HG03521 (cell line): ENCODE measurements around the gene TRAPPC12.
"Not testable (repeated sequence)": the region's sequence is repeated elsewhere in the genome, so short reads cannot be mapped to it uniquely, and the experiment has no call there.

Experiments used
- ATAC-seq: cut with Tn5 transposase; IDR thresholded peaks from one replicate; pipeline ENCODE4 v1.9.1; 2021; ENCODE audit warnings: mild to moderate bottlenecking, moderate library complexity; ENCODE audit not compliant: unreplicated experiment

Gene TRAPPC12

GRCh38 chr2:3483227-3483985 is 103.9 kb downstream of the TRAPPC12 start:
- no peak for ATAC-seq

GRCh38 chr2:3483986-3484960 is 104.8 kb downstream of the TRAPPC12 start:
- no peak for ATAC-seq

GRCh38 chr2:3485166-3485565 is 105.7 kb downstream of the TRAPPC12 start:
- ATAC-seq, result no peak

- ATAC-seq, result no peak
These were observed 106.8 kb downstream of the TRAPPC12 start for GRCh38 chr2:3486047-3487027.

- ATAC-seq, result no peak
These were observed 107.5 kb downstream of the TRAPPC12 start for GRCh38 chr2:3487028-3487425.

- ATAC-seq, result no peak
These were observed 107.9 kb downstream of the TRAPPC12 start for GRCh38 chr2:3487432-3487831.

GRCh38 chr2:3488061-3488531 is 108.6 kb downstream of the TRAPPC12 start:
- ATAC-seq, result no peak

GRCh38 chr2:3488855-3489763 is 109.6 kb downstream of the TRAPPC12 start:
- no peak for ATAC-seq

GRCh38 chr2:3489764-3490115 is 110.2 kb downstream of the TRAPPC12 start:
- ATAC-seq, result no peak

GRCh38 chr2:3490191-3491170 is 111.0 kb downstream of the TRAPPC12 start:
- ATAC-seq, result no peak

GRCh38 chr2:3491306-3491705 is 111.8 kb downstream of the TRAPPC12 start:
- no peak for ATAC-seq

GRCh38 chr2:3491716-3492474 is 112.4 kb downstream of the TRAPPC12 start:
- no peak for ATAC-seq

GRCh38 chr2:3492475-3492787 is 112.9 kb downstream of the TRAPPC12 start:
- not testable (repeated sequence) for ATAC-seq

GRCh38 chr2:3492951-3493614 is 113.6 kb downstream of the TRAPPC12 start:
- ATAC-seq, result no peak

- ATAC-seq, result no peak
These were observed 114.1 kb downstream of the TRAPPC12 start for GRCh38 chr2:3493615-3494007.

GRCh38 chr2:3494984-3495666 is 115.6 kb downstream of the TRAPPC12 start:
- no peak for ATAC-seq

- ATAC-seq, result not testable (repeated sequence)
These were observed 117.2 kb downstream of the TRAPPC12 start for GRCh38 chr2:3496708-3497080.
